HepG2 (cell line): ENCODE results near the gene RECQL. TPM values are rescaled to one million over a fixed set of nuclear protein-coding genes. Genes with fewer than 3 reads are reported as not detected.

Experiments
- ATAC-seq: fragments of 200-7000 bp; cut with Tn5 transposase; 3 replicates; pipeline ENCODE4 v1.9.1; 2020; ENCODE audit warnings: mild to moderate bottlenecking, moderate library complexity
- BruUV-seq: library from RNA; stranded (reverse); fragments of 400-500 nt; replicated peaks from 2 replicates; lab custom pipeline; 2021; lab: Mats Ljungman, UMichigan
- CTCF ChIA-PET: fragments of 300-600 bp; formaldehyde crosslinking; extraction: SDS; loops from one replicate; lab custom pipeline; 2021; ENCODE audit warnings: low total read pairs, inconsistent platforms, low intra/inter-chr PET ratio; lab: Yijun Ruan, JAX
- POLR2A ChIA-PET: fragments of 350-600 bp; sonication (Branson Sonifier 250); formaldehyde crosslinking; loops from one replicate; lab custom pipeline; 2020; ENCODE audit warnings: antibody characterized with exemption, inconsistent platforms; lab: Yijun Ruan, JAX
- DNase-seq: peaks from one replicate; pipeline ENCODE4 v3.0.0-alpha.2; 2015; ENCODE audit warnings: low spot score
- FAIRE-seq: peaks from 3 replicates; lab custom pipeline; 2011; peaks lifted over from hg19 to GRCh38; lab: Jason Lieb, UNC
- H2AFZ ChIP-seq: one replicate; pipeline ENCODE4 v1.6.1; 2011; ENCODE audit warnings: low read length, inconsistent platforms
- H3K27ac ChIP-seq: fragments of 300-600 bp; 3 replicates; pipeline ENCODE4 v1.8.0; 2011; ENCODE audit warnings: mixed run types, mild to moderate bottlenecking, mixed read lengths, low read length, inconsistent platforms; ENCODE audit not compliant: insufficient read depth; ENCODE audit errors: extremely low read length
- H3K27me3 ChIP-seq, 2 experiments: fragments of 200-600 bp in 1 of 2; 2 replicates in 1 of 2; 3 replicates in 1 of 2; pipeline versions ENCODE4 v1.6.0 to v1.8.0; 2011; ENCODE audit warnings: low read length in 2 of 2, mild to moderate bottlenecking in 2 of 2, moderate library complexity in 2 of 2, inconsistent platforms in 1 of 2; ENCODE audit not compliant: insufficient read depth in 2 of 2, control insufficient read depth in 1 of 2
- H3K36me3 ChIP-seq, 2 experiments: fragments of 200-600 bp in 1 of 2; replicated peaks in 1 of 2; 2 replicates in 1 of 2; 3 replicates in 1 of 2; pipeline versions ENCODE4 v1.5.1 to v1.8.0; 2011; ENCODE audit warnings: low read length in 2 of 2, inconsistent platforms in 1 of 2; ENCODE audit not compliant: insufficient read depth in 2 of 2, control insufficient read depth in 1 of 2
- H3K4me1 ChIP-seq: 2 replicates; pipeline ENCODE4 v1.5.1; 2012; ENCODE audit warnings: low read length, inconsistent platforms; ENCODE audit not compliant: insufficient read depth
- H3K4me2 ChIP-seq: 2 replicates; pipeline ENCODE4 v1.6.0; 2011; ENCODE audit warnings: low read depth, low read length, inconsistent platforms
- H3K4me3 ChIP-seq, 3 experiments: fragments of 200-600 bp in 1 of 3; sonication (generic), shearing (Covaris generic) in 1 of 3; replicated peaks in 1 of 3; 2 replicates each; pipeline ENCODE4 v1.5.1; 2011 to 2016; ENCODE audit warnings: low read length in 3 of 3, inconsistent platforms in 2 of 3, low read depth in 2 of 3, mild to moderate bottlenecking in 2 of 3, control low read depth in 1 of 3, mixed read lengths in 1 of 3; ENCODE audit not compliant: insufficient read depth in 1 of 3
- H3K79me2 ChIP-seq: one replicate; pipeline ENCODE4 v1.6.1; 2011; ENCODE audit warnings: low read length, inconsistent platforms; ENCODE audit not compliant: insufficient read depth
- H3K9ac ChIP-seq: 2 replicates; pipeline ENCODE4 v1.6.0; 2011; ENCODE audit warnings: mild to moderate bottlenecking, low read depth, low read length, inconsistent platforms; ENCODE audit not compliant: insufficient read depth
- H3K9me3 ChIP-seq: 2 replicates; pipeline ENCODE4 v1.5.1; 2012; ENCODE audit warnings: mild to moderate bottlenecking, low read length
- H4K20me1 ChIP-seq: 2 replicates; pipeline ENCODE4 v1.6.0; 2011; ENCODE audit warnings: inconsistent platforms, mild to moderate bottlenecking, low read length, moderate library complexity; ENCODE audit not compliant: insufficient read depth
- ATF7 ChIP-seq, 2 experiments: fragments of 450-650 bp in 1 of 2; sonication (generic) in 1 of 2; formaldehyde crosslinking in 1 of 2; IDR thresholded peaks; 2 replicates each; pipeline versions ENCODE4 v1.4.0 to v1.6.1; 2016 to 2020; ENCODE audit warnings: antibody characterized with exemption in 1 of 2, mild to moderate bottlenecking in 1 of 2, missing genetic modification reagents in 1 of 2
- HMG20B ChIP-seq: conservative IDR thresholded peaks from 2 replicates; pipeline ENCODE4 v1.6.1; 2016; ENCODE audit warnings: missing genetic modification reagents, missing compliant biosample characterization
- HNRNPH1 ChIP-seq: fragments of 200-400 bp; formaldehyde crosslinking; optimal IDR thresholded peaks from 2 replicates; pipeline ENCODE3; 2017; ENCODE audit warnings: mild to moderate bottlenecking, low read depth, low read length
- HNRNPK ChIP-seq: fragments of 200-400 bp; formaldehyde crosslinking; IDR thresholded peaks from 2 replicates; pipeline ENCODE4 v1.6.1; 2018; ENCODE audit warnings: low read length, low read depth, moderate library complexity, mild to moderate bottlenecking; ENCODE audit not compliant: poor library complexity, severe bottlenecking
- MBNL3 ChIP-seq: fragments of 250-450 bp; sonication (Bioruptor Pico); conservative IDR thresholded peaks from 2 replicates; pipeline ENCODE4 v1.8.0; 2022; ENCODE audit warnings: mild to moderate bottlenecking, inconsistent platforms
- NBN ChIP-seq: fragments of 450-650 bp; conservative IDR thresholded peaks from 2 replicates; pipeline ENCODE4 v1.6.1; 2017
- NFYB ChIP-seq: sonication (generic); formaldehyde crosslinking; IDR thresholded peaks from 2 replicates; pipeline ENCODE4 v1.4.0; 2020; ENCODE audit warnings: missing genetic modification reagents
- PHF5A ChIP-seq: IDR thresholded peaks from one replicate; pipeline ENCODE4 v1.6.1; 2018; ENCODE audit warnings: low read depth, missing genetic modification reagents; ENCODE audit not compliant: unreplicated experiment
- SCMH1 ChIP-seq: sonication (generic); formaldehyde crosslinking; IDR thresholded peaks from 2 replicates; pipeline ENCODE4 v1.9.0; 2021; ENCODE audit warnings: missing genetic modification reagents, mild to moderate bottlenecking, borderline replicate concordance
- THAP11 ChIP-seq: IDR thresholded peaks from 2 replicates; pipeline ENCODE4 v1.6.1; 2016; ENCODE audit warnings: missing biosample characterization, missing genetic modification reagents
- ZBTB33 ChIP-seq: sonication (generic); formaldehyde crosslinking; IDR thresholded peaks from 2 replicates; pipeline ENCODE4 v1.4.0; 2020; ENCODE audit warnings: missing genetic modification reagents
- ZFP41 ChIP-seq: sonication (generic); formaldehyde crosslinking; IDR thresholded peaks from 2 replicates; pipeline ENCODE4 v1.4.0; 2020; ENCODE audit warnings: mild to moderate bottlenecking, missing genetic modification reagents, borderline replicate concordance
- ZNF160 ChIP-seq: sonication (generic); formaldehyde crosslinking; IDR thresholded peaks from 2 replicates; pipeline ENCODE4 v1.8.0; 2022; ENCODE audit warnings: mild to moderate bottlenecking, inconsistent platforms, missing genetic modification reagents
- ZNF24 ChIP-seq: fragments of 450-650 bp; IDR thresholded peaks from 2 replicates; pipeline ENCODE4 v1.6.1; 2017; ENCODE audit warnings: antibody characterized with exemption, mild to moderate bottlenecking
- WGBS: methylation state at CpG from one replicate; pipeline ENCODE4 v1.1.6; 2017; ENCODE audit warnings: low lambda C conversion rate; 5-methylcytosine and 5-hydroxymethylcytosine counted together
- in situ Hi-C: cut with HindIII; loops from 2 replicates; pipeline ENCODE4 v1.10.0; 2017; ENCODE audit warnings: low pct_unique_long_range_greater_than_20kb; ENCODE audit not compliant: extremely low pct_ligation_motif_present
- intact Hi-C: fragments of 100-400 bp; cut with micrococcal nuclease; formaldehyde crosslinking; loops from one replicate; pipeline ENCODE4 v1.10.0; 2022; ENCODE audit not compliant: unreplicated experiment
- polyA plus RNA-seq, 8 experiments: library from polyadenylated mRNA; depleted of rRNA in 3 of 8; stranded (reverse) in 7 of 8; unstranded in 1 of 8; fragments of >200 nt; fragmentation: Illumina TruSeq in 4 of 8; extraction: Trizol in 4 of 8; gene quantifications; 2 replicates each; pipeline versions ENCODE4 v1.2.1 to v1.2.3, GENCODE V29; 2011 to 2016; ENCODE audit warnings: low read depth in 4 of 8, missing spikeins in 1 of 8, mixed read lengths in 1 of 8; ENCODE audit not compliant: insufficient read depth in 1 of 8
- total RNA-seq, 5 experiments: library from RNA; depleted of rRNA; stranded (reverse); fragments of >200 nt; fragmentation: Illumina TruSeq; extraction: Trizol; gene quantifications; 2 replicates each; pipeline ENCODE4 v1.2.3, GENCODE V29; 2016; ENCODE audit warnings: low read depth in 1 of 5
- TF ChIP-seq, protein P1 (sequence below), 2 experiments: sonication (generic) in 1 of 2; formaldehyde crosslinking in 1 of 2; IDR thresholded peaks; 2 replicates each; pipeline versions ENCODE4 v1.5.1 to v1.6.1; 2011 to 2020; ENCODE audit warnings: borderline replicate concordance in 1 of 2, low read depth in 1 of 2, low read length in 1 of 2, mild to moderate bottlenecking in 1 of 2, missing genetic modification reagents in 1 of 2, moderate library complexity in 1 of 2
- TF ChIP-seq, protein P2 (sequence below): sonication (generic); formaldehyde crosslinking; IDR thresholded peaks from 2 replicates; pipeline ENCODE4 v1.4.0; 2020; ENCODE audit warnings: missing genetic modification reagents

RECQL gene
- total and polyA plus RNA-seq, 2 of the 13 experiments (the other 11 are each of a cell fraction or from before 2014, with no cell fraction given), result 7.2 to 41.5 TPM

DNA sequence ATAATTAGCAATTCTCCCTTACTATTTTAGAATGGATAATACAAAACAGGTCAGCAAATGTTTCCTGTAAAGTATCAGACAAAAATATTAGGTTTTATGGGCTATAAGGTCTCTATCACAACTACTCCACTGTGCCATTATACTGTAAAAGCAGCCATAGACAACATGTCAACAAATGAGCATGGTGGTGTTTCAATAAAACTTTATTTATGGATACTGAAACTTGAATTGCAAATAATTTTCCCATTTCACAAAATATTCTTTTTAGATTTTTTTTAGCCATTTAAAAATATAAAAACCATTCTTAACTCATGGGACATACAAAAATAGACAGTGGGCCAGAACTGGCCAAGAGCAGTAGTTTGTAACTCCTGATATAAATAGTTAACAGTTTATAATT, 15.4 kb downstream of the RECQL start (continued):
- no peak for TF ChIP-seq NBN

DNA sequence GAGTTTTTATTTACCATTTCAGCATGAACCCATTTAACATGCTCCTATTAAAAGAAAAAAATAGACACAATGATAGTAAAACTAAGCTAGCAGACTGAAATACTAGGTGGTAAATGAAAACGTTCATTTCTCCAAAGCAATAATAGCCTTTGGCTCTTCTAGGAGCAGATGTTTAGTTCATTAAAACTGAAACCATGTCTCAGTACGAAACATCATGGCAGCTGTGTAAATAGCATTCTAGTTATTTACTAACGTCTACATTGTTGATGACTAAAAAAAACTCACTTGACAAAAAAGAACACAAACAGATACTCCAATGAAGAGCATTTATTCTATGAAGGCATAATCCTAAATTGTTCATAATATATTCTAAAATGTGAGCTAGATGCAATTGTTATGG, 17.9 kb downstream of the RECQL start:
- Histone ChIP-seq H3K9ac (no peak overlapping the region), H3K4me3 (no peak overlapping the region), H3K79me2 (no peaks in the 10 kb centered on the region), H3K36me3 (peaks cover 2 to 35% of the 10 kb centered on the region in 2 experiments; a peak in 2 of 5 replicates), H3K9me3 (no peaks in the 10 kb centered on the region), H3K27ac (no peak overlapping the region), H3K4me2 (no peak overlapping the region), H3K27me3 (no peaks in the 10 kb centered on the region), H3K4me1 (no peaks in the 10 kb centered on the region), H2AFZ (no peak overlapping the region), H4K20me1 (no peaks in the 10 kb centered on the region)
- FAIRE-seq, result no peak
- intact Hi-C loops, result no loop called here
- no peak for DNase-seq
- POLR2A ChIA-PET, result no interaction called here
- no TSS peak for BruUV-seq
- CTCF ChIA-PET, result no interaction called here
- in situ Hi-C loops, result no loop called here
- no peak for ATAC-seq
- WGBS, result 95% methylated on average over 3 of the region's 3 CpGs
- TF ChIP-seq NFYB (CRISPR knock-in tag) (no peak), HMG20B (CRISPR knock-in tag) (no peak), ZFP41 (CRISPR knock-in tag) (no peak), MBNL3 (no peak), ZNF24 (no peak), ATF7 (IDR thresholded peaks at IDR 0.05) (no peak), ATF7 (CRISPR knock-in tag; IDR thresholded peaks at IDR 0.05) (no peak), SCMH1 (no peak), HNRNPH1 (no peak), THAP11 (no peak), HNRNPK (no peak), ZNF160 (no peak), ZBTB33 (CRISPR knock-in tag) (no peak), PHF5A (CRISPR knock-in tag) (no peak)
- TF ChIP-seq, protein P1, sequence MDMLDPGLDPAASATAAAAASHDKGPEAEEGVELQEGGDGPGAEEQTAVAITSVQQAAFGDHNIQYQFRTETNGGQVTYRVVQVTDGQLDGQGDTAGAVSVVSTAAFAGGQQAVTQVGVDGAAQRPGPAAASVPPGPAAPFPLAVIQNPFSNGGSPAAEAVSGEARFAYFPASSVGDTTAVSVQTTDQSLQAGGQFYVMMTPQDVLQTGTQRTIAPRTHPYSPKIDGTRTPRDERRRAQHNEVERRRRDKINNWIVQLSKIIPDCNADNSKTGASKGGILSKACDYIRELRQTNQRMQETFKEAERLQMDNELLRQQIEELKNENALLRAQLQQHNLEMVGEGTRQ (IDR thresholded peaks at IDR 0.05; ENCODE audit: low read depth, low read length), result no peak
- TF ChIP-seq, protein P1 (CRISPR knock-in tag; IDR thresholded peaks at IDR 0.05; ENCODE audit: borderline replicate concordance), result no peak
- TF ChIP-seq, protein P2, sequence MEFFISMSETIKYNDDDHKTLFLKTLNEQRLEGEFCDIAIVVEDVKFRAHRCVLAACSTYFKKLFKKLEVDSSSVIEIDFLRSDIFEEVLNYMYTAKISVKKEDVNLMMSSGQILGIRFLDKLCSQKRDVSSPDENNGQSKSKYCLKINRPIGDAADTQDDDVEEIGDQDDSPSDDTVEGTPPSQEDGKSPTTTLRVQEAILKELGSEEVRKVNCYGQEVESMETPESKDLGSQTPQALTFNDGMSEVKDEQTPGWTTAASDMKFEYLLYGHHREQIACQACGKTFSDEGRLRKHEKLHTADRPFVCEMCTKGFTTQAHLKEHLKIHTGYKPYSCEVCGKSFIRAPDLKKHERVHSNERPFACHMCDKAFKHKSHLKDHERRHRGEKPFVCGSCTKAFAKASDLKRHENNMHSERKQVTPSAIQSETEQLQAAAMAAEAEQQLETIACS (CRISPR knock-in tag), result no peak
